DMS153 (cell line): Measurements from ENCODE around the gene ELAC2.

ENCODE experiments used
- DNase-seq: peaks from one replicate; lab custom pipeline; 2025; lab: John Stamatoyannopoulos, UW

ELAC2 gene

DNA sequence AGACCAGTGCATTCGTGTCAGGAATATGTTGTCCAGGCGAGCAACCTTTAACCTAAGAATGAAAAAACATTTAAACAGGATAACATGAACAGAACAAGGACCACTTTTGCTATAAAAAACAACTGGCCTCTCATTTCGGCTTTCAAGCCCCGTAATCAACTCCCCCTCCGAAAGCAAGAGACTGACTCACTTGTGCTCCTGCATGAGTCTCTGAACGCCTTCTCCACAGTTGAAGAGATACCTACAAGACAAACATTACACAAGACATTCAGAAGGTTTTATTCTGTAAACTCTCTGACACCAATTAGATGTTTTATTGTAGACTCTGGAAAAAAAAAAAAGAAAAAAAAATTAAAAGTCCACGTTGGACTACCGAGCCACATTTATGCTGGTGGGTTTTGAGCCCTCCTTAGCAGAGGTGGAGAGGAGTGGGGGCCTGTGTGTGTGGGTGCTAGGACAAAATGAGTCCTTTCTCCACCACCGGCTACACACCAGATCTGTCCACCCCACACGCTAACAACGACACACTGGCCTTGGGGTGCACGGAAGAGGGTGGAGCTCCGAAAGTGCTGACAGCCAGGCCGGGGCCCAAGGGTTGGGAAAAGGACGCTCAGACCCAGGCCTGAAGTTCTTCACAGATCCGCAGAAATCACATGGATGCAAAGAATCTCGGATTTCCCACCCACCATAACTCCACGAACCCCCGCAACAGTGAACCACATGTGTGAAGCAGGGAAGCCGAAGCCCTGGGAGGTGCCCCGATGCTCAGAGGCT lies 759 bp downstream of the ELAC2 start:
- no peak for DNase-seq

DNA sequence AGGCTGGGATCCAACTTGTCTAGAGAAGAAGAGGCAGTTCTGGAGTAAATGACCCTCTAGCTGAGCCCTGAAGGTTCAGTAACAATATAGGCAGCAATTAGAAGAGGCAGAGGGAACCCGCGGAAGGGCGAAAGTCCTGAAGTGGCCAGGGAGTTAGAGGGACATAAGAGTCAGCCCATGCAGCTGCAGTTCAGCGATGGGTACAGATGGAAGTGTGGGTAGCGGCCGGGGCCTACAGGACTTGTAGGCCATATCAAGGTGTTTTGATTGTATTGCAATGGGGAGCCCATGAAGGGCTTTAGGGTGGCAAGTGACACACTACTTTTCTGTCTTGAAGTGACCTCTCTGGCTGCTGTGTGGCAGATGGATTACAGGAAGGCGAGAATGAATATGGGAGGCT lies 3.0 kb downstream of the ELAC2 start:
- DNase-seq, result no peak

DNA sequence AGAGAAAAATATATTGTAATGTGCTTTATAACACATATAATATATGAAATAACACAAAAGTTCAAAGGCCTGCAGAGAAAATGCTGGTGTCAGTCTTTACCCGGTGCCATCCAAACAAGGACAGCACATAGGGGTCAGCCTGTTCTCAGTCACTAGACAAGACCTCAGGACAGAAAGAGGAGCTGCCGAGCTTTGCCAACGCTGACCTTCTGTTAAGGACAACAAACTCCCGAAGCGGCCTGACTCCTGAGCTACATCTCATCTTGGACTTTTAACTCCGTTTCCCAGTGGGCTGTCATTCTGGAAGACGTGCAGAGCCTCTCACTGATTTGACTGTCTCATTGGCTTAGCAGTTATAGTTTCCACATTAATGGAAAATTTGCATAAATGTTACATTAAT lies 6.9 kb downstream of the ELAC2 start:
- DNase-seq, result no peak

DNA sequence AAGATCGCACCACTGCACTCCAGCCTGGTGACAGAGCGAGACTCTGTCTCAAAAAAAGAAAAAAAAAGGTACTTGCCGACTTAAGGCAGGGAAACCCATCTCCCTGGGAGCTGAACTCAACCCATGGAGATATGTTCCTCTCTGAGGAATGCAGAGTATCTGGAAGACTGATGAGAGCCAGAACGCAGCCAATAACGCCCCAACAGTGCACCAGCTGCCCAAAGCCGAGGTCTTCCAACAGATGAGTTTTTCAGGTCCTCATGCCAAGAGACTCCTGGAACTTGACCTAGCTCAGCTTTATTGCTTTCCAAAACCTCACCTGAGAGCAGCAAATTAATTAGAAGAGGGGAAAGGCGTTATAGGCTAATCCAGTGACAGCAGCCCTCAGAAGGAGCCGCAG lies 9.4 kb downstream of the ELAC2 start:
- DNase-seq, result no peak

DNA sequence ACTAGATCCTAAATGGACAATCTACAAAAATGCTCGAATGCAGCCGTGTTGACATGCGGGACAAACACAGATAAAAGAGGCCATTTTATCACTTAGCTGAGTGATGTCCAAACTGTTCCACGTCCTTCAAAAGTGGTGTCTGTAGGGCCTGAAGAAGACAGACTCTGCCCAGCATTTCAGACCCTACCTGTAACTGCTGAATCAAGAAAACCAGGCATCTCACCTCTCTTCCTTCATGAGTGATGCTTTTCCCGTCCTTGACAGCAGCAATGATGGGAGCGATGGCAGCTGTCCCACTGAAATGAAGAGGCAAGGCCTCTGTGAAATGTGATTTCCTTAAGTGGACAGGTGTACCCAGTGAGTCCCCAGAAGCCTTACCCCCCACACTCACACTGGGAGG lies 12.3 kb downstream of the ELAC2 start:
- DNase-seq, result no peak

DNA sequence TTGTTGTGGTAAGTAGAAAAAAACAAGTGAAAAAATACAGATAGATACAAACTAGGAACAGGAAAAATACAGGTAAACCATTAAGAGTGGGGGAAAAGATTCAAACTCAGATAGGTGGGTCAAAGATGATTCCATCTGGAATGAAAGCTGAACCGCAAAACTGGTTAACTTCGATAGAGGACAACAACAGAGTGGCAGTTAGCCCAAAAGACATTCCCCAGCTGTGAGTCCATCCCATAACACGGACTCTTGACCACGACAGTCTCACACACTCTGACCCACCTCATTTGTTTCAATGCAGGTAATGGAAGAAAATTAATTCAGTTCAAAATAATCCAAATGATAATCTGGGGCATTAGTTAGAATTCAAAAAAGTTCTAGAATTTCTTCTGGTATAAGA lies 13.5 kb downstream of the ELAC2 start:
- no peak for DNase-seq

DNA sequence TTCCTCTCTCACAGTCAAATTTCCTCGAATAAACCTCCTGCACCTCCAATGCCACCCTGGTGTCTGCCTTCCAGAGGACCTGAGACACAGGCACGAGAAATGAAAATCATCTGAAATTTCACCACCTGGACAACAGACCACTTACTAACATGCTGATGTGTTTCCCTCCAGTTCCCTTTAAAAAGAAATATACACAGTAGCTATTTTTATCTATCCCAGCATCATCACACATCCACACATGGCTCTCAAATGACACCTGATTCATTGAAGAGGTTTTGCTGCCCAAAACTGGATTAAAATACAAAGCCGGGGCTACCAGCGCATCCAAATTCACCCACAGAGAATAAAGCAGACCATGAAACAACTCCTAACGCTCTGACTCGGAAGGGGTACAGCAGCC lies 13.9 kb downstream of the ELAC2 start:
- no peak for DNase-seq

DNA sequence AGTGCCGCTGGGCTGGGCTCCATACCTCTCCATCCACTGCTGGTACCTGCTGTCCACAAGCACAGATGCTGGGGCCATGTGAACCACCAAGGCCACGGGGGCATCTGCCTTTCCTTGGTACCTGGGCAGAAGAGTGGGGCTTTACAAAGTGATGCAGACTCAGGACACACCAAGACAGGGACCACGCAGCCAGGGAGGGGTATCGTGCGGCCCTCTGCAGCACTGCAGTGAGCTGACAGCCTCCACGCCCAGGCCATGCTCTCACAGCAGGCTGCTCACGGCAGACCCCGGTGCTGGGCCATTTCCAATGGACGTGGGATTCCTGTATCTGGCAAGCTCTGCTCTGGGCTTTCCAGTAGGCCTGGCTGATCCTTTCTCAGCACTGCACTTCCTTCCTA lies 14.4 kb downstream of the ELAC2 start:
- no peak for DNase-seq

DNA sequence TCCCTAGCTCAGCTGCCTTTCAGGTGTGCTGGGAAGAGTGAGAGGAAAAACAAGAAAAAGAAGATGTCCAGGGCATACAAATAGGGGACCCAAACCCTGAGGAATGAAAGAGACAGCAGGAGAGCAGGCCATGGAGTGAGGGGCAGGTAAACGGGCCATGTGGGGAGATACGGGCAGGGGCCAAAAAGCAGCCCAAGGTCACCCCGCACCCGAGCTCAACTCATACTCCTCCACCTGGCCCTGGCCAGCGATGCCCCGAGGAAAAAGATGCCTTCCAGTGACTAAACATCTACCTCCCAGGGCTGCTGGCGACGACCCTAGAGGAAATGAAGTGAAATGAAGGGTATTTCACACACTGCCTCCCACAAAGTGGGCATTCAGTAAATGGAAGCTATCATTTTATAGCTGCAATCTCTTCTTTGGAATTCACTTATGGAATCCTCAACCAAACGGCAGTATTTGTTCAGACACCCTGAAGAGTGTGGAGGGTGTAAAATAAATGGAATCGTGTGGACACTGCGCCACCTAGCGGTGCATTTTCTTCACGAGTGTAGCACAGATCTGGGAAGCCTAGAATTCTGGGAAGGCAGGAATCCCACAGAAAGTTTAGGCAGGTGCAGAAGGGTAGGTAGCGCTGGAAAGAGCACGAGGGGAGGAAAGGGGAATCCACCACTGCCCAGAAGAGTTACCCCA lies 14.9 kb downstream of the ELAC2 start:
- DNase-seq, result peak; percentile 8

DNA sequence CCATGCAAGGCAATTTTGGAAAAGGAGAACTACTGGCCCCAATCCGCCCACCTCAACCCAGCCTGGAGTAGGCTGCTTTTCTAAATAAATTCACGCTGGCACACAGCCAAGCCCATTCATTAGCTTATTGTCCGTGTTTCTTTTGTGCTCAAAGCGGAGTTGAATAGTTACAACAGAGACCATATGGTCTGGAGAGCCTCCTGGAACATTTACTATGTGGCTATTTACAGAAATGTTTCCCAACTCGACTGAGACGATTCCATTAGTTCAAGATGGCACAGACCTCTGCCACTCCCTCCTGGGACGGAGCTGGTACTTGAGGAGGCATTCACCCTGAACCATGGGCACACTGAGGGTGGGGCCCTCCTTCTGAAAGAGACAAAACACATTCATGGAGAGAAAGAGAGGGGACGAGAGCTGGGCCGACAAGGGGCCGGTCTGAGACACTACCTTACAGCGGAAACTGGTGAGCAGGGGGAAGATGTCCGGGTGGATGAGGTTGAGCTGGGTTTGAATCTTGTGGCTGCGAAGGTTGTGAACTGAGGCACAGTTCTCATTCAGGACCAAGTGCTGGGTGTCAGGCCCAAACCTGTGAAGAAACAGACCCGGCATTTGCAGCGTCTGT lies 15.7 kb downstream of the ELAC2 start:
- peak; percentile 2 for DNase-seq

DNA sequence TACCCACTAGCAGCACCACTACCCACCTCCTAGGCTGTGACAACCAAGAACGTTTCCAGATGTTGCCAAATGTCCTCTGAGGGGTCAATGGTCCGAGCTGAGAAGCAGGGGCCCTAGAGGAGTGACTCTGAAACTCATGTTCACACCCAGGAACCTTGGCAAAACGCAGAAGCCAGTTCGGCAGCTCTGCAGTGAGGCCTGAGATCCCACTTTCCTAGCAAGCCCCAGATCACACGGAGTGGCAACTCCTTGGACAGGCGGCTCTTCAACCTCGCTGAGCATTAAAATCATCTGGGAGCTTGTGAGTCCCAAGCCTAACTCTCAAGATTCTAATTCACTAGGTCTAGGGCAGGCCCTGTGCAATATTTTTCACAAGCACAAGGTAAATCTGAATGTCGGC lies 17.3 kb downstream of the ELAC2 start:
- no peak for DNase-seq

DNA sequence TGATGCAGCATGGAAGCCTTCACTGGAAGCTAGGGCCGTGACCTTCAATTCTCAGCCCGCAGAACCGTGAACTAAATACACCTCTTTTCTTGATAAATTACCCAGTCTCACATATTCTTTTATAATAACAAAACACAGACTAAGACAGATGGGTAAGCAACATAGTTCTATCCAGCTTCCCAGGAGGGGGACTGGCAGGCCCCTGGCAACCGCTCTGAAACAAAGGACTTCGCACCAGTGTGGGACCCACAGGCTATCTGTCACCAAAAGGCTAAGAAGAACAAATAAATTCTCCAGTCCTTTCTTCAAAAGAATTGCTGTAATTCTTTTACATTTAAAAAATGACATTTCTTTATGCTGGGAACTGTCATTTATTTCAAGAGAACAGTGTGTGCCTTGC lies 19.0 kb downstream of the ELAC2 start:
- no peak for DNase-seq

DNA sequence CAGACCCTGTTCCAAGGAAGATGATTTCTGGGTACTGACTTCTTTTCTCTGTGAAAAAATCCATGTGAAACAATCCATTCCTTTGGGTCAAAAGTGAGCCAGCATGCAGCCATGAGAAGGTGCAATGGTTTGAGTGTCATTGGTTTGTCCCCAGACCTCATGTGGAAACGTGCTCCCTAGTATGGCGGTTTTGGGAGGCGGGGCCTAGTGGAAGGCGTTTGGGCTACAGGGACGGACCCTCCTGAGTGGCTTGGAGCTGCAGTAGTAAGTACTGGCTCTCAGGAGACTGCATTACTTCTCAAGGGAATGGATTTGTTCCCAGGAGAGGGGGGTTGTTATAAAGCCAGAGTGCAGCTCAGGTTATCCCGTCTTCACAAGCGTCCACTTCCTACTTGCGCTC lies 19.4 kb downstream of the ELAC2 start:
- DNase-seq, result no peak

DNA sequence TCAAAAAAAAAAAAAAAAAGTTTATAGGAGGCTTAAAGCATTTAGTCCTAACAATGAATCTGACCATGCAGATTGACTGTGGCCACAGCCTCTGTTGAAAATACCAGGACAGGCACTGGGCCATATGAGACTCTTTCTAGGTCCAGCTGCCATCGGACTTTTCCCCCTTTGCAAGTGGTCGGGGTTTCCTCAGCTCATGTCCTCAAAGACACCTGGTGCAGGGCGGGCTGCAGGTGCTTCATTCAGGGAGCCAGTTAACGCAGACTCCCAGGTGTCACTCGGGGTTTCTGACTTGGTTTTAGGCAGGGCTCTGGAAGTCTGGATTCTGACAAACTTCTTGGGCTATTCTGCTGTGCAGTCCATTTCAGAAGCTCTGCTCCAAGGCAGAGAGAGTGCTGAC lies 20.9 kb downstream of the ELAC2 start:
- no peak for DNase-seq

DNA sequence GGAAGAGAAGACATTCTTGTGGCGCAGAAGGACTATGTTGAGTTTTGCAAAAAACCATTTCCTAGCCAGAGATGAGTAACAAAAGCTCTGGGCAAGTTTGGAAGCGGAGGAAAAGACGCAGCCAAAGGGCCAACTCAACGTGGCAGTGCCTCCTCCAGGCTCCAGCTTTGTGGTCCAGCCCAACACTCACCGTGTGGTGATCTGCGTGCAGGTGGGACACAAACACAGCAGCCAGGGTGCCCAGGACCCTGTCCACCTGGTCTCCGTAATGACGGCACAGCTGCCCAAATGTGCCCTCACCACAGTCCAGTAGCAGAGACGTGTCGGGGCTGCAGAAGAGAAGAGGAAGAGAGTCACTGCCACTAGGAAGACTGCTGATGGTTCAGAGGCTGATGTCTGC lies 21.5 kb downstream of the ELAC2 start:
- no peak for DNase-seq

DNA sequence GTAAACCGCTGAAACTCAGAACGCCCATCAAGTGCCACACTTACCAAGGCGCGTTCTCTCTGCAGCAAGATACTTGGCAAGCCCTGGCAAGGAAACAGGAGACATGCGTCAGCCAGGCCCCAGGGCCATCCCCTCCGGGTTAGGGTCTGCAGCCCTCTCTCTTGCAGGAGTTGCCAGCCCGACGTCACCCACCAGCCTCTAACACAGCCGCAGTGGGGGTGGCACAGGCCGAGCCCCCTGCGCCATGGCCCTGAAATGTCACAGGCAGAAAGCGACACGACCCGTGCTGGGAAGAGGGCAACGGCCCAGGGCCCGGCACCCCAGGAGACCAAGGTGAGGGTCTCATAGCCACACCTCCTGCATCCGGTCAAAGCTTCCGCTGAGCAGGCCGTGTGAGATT lies 21.9 kb downstream of the ELAC2 start:
- no peak for DNase-seq

DNA sequence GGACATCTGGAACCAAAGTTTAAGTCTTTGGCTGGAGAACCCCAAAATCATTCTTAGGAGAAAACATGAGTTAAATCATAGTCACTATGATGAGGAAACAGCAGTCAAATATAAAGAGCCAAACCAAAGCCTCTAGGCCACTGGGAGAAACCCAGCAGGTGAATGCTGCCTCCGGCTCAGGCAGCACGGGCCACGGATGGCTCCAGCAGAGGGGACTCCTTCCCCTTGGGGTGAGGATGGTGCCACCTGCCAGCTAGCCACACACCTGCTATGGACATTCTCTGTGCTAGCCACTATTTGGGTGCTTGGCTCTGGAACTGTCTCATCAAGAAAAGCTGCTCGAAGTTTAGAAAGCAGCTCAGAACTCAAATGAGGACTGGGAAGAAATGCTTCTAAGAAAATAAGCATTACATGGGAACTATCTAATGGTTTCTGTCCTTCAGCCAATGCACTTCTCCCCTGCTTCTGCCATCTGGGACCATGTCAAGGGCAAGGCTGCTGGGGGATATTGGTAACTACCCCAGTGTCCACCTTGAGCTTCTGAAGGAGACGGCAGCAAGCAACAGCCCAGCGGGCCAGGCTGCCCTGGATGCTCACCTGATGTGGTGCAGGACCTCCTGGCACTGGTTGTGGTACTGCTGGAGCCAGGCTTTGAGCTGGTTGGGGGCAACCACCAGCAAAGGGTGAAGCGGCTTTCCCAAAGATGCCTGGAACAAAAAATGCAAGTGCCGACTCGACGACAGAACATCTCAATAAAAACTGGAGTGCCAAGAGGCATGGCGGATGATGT lies 22.5 kb downstream of the ELAC2 start:
- DNase-seq, result no peak

DNA sequence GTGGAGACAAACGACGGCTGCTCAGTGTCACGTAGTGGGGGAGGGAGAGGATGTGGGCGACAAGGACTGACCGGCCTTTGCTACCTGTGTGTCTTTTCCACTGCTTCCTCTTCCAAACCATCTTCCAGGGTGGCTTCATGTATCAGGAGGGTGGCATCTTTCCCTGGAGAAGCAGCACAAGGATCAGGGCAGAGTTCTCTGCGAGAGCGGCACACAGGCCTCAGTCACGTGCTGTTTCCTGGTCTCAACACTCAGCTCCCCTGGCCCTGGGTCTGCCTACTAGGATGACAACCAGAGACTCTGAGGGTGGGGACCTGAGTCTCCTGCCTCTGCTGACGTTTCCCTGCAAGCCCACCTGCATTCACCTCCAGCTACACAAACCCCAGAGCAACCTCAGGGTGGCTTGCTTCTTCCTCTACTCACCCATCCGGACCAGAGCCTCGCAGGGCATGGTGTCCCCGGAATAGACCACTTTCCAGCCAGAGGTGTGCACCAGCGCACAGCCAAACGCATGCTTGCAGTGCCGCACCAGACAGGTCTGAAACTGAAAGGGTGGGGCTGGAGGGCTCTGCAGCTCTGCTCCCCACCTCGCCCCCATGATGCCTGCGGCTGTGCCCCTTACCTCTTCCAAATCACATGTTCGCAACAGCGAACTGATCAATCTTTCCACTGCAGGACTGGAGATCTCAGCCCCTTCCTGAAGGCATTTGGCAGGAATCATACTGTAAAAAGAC lies 23.3 kb downstream of the ELAC2 start:
- DNase-seq, result no peak

DNA sequence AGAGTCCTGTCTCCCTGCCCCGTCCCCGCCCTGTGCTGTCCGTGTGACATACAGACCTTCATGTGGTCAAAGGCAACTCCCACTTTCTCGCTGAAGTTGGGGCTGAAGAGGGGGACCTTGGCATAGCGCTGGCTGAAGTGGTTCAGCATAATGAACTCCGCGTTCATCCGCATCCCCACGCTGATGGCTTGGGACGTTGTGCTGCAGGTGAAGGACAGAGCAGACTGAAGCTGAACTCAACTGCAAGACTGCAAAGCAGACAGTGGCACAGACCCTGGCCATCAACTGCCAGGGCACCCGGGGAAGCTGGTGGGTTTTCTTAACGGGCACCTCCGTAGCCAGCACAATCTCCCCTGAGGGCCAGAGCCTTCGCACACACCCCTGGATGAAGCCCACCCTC lies 24.2 kb downstream of the ELAC2 start:
- DNase-seq, result no peak

DNA sequence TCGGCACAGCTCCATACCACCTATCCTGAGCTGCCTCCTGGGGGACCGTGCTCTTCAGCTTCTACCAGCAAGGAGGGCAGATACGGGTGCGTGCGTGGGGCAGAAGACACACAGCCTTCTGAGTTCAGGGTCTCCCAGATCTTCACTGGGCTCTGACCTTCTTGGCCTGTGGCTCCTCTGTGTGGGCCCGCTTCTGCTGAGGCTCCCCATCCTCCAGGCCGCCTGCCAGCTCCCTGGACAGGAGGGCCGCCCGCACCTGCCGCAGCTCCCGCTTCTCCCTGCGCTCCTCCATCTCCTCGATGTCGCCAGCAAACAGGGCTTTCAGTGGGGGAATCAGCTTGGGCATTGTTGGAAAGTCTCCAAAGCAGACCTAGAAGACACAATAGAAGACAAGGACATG lies 25.2 kb downstream of the ELAC2 start:
- no peak for DNase-seq

DNA sequence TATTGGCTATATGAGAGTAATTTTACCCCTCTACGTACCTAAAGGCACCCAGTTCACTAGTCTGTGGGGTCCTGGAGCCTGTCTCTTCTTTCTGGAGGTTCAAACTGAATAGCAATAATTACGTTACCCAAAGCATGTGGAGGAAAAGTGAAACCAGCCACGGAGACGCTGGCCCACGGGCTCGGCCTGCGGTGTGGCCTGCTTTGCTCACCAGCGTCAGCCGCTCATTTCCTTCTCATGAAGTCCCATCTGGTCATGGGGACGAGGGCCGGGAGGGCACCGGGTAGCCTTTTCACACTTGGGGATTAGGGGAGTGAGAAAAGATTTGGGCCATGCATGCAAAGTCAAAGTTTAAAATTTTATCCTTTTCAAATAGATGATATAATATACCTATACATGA lies 26.9 kb downstream of the ELAC2 start:
- no peak for DNase-seq
